NCI-H1436 treated with DMSO at 0.1 percent for 48 hours (cell line): ENCODE results near the gene MCM3AP.
"Not testable (repeated sequence)": the region's sequence is repeated elsewhere in the genome, so short reads cannot be mapped to it uniquely, and the experiment has no call there.

Experiments
- DNase-seq: peaks from one replicate; lab custom pipeline; 2025; lab: John Stamatoyannopoulos, UW

MCM3AP gene

DNA sequence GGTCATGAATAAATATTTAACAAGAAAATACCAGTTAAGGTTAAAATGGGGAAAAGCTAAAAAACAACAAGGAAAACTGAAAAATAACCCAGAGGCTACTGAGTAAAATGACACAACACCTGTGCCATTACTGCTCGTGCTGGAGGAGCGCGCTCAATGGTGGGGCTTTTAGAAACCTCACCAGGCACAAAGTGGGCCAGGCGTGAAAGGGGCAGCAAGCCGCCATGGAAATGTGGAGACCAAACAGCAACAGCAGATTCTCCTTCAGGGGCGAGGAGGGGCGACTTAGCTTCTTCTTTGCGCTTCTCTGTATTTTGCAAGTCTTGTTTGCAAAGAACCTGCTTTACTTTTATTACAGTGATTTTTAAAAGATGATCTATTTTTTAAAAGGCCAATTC, 82.2 kb downstream of the MCM3AP start:
- no peak for DNase-seq

DNA sequence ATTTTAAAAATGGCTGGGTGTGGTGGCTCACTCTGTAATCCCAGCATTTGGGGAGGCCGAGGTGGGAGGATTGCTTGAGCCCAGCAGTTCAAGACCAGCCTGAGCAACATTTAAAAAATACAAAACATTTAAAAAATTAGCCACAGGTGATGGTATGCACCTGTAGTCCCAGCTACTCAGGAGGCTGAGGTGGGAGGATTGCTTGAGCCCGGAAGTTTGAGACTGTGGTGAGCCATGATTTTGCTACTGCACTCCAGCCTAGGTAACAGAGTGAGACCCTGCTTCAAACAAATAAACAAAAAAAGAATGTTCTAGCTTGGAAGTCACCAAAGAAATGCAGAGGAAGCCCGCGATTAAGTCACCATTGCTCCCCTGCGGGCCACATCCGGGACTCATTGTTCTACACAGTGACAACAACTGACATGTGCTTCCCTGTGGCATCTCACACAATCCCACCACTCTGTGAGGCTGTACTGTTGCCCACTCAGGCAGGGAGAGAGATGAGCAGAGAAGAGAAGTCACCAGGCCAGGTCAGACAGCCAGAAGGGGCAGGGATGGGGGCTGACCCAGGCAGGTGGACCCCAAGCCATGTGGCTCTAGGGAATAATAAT, 82.7 kb downstream of the MCM3AP start:
- DNase-seq = no peak

DNA sequence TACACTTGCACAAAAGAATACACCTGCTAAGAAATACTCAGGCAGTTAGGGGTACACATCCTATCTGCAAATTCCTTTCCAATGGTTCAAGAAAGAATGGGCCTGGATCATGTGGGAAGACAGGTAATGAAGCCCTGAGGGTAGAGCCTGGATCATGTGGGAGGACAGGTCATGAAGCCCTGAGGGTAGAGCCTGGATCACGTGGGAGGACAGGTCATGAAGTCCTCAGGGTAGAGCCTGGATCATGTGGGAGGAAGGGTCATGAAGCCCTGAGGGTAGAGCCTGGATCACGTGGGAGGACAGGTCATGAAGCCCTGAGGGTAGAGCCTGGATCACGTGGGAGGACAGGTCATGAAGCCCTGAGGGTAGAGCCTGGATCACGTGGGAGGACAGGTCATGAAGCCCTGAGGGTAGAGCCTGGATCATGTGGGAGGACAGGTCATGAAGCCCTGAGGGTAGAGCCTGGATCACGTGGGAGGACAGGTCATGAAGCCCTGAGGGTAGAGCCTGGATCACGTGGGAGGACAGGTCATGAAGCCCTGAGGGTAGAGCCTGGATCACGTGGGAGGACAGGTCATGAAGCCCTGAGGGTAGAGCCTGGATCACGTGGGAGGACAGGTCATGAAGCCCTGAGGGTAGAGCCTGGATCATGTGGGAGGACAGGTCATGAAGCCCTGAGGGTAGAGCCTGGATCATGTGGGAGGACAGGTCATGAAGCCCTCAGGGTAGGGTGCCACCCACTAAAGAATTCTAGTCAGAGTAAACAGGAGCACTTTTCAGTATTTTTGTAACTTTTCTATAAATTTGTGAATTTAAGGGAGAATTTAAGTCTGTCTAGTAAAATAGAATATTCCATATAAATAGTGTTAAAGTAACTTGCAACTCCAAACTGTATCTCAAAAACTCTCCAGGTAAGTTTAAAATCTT, 84.3 kb downstream of the MCM3AP start:
- not testable (repeated sequence) for DNase-seq

DNA sequence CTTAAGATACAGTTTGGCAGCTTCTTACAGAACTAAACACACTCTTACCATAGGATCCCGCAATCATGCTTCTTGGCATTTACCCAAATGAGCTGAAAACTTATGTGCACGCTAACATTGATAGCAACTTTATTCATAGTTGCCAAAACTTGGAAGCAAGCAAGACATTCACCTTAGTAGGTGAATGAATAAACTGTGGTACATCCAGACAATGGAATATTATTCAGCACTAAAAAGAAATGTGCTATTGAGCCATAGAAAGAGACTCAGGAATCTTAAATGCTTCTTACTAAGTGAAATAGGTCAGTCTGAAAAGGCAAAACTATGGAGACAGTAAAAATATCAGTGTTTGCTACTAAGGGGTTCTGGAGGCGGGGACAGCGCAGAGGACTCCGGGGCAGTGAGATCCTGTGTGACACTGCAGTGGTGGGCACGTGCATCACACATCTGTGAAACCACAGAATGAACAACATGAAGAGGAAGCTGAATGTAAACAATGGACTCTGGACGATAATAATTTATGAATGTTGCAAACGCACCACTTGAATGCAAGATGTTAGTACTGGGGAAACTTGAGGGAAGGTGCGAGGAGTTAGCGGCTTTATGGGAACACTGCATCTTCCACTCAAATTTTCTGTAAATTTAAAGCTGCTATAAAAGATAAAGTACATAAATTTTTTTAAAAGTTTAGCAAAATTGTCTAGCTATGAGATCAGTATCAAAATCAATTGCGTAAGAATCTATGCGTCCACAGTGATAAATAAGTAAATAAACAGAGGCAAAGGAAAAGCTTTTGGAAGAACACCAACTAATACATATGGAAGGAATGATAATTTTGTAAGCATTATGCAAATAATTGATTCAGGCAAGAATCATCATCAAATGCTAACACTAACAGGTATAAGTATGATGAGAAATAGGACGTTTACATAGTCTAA, 85.7 kb downstream of the MCM3AP start:
- no peak for DNase-seq

DNA sequence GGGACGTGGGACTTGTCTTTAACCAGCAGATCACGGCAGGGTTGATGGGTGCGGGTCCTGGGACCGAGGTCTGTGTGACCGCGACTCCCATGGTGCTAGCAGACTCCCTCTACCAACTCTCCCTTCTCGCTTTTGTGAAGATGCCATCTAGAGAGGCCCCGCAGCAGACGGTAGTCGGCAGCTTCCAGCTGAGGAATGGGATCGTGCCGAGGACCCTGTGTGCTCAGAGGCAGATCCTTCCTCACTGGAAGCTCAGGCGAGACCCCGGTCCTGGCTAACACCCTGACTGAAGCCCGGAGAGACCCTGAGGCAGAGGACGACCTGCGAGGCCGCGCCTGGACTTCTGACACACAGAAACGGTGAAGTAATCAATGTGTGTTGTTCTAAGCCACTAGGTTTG, 88.7 kb downstream of the MCM3AP start:
- no peak for DNase-seq

DNA sequence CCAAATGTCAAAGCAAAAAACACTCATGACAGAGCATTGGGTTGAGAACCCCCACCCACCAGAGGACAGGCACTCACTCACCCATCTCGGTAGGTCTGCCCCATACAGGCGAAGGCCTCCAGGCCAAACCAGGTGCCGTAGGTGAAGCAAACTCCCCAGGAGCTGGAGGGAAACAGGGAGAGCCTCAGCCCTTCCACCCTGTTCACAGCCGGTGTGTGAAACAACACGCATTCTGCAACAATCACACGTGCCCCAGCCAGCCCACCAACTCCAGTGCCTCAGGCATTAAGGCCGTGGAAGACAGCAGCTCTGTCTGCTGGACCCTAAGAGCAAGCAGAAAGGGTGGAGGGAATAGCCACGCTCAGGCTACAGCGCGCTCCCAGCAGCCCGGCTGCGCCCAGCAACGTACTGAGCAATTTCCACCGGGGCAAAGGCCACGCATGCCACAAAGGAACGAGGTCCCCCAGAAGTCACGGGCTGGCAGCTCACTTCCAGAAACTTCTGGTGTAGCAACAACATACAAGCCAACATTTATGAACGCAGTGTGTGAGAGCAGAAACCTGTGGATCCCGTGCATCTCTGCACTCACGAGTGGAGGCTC, 89.7 kb downstream of the MCM3AP start:
- no peak for DNase-seq

DNA sequence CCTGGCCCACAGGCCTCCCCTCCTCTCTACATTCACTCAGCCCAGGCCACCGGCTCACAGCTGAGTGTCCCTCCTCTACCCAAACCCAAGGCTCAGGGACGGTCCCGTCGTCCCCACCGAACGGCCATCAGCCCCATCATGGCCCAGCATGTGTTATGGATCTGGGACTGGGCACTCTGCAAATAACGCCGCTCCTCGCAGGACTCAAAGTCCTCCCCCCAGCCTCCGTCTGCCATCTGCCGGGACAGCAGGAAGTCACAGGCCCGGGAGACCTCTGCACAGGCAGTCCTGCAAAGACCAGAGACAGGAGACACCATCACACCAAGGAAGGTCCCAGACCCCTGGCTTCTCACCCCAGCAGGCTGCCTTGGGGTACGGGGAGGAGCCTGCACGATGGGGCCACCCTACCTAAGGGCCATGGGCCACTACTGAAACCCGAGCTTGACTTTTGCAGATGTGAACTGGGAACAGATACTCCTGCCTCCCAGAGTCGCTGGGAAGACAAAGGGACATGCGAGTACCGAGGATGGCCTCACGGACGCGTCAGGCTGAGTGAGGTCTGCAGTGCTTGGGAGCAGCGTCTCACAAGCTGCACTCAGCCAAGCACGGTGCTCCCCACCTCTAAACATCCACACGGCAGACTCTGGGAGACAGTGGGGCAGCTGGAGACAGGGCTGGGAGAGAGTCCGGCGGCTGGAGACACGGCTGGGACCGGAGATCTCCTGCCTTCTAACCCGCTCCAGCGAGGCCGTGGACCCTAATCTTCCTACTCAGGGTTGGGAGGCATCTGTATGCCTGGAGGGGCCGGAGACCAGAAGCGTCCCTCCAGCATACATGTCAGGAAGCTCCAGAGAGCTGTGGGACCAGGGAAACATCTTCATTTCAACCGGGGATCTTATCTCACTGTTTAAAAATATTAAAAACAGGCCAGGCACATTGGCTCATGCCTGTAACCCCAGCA, 90.8 kb downstream of the MCM3AP start:
- DNase-seq = no peak

DNA sequence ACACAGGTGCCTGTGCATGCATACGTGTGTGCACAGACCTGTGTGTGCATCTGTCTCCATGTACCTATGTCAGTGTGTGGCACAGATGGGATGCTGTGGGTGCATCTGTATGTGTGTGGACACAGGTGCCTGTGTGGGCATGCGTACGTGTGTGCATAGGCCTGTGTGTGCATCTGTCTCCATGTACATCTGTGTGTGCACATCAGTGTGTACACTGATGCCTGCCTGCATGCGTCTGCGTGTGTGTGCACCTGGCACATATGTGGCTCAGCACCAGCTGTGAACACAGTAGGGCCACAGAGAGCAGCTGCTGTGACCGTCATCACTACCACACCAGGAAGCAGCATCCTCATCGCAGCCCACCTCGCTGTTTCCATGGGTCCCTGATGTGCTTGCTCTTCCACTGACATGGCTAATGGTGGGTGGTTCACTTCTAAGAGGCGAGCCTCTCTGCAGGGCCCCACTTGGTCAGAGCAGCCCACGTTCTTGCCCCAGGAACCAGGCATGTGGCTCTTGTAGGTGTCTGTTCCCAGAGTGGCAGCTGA, 91.5 kb downstream of the MCM3AP start:
- no peak for DNase-seq

DNA sequence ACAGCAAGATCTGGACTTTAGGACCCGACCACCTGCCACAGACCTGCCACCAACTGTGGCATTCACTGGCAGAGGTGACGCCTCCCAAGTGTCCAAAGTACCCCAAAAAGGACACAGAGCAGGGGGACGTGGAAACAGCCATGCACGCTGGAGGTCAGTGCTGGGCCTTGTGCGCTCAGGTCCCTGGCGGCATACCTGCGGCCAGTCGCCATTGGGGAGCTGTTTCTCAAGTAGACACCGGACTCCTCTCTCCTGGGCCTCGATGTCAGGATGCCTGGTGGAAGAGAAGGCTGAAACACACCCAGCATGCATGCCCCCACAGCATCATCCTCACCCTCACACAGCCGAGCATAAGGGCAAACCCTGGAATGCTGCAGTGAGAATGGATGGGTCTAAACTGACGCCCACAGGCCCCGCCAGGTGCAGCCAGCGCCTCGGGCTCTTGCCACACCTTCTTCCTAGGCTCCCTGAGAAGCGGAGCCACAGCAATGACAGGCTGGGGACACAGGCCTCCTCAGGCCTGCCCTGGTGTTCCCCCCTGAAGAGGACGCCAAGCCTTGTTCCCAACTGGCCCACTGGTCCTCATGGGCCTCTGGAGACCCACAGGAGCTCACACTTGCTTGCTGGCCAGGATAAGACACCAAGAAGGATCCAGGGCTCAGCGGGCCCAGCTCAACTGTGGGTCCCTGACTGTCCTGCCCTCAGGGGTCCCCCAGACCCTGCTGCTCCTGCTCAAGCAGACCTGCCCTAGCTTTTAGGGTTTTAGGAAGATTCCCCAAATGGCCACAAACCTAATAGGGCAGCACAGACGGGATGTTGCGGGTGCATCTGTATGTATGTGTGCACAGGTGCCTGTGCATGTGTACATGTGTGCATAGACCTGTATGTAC, 93.5 kb downstream of the MCM3AP start:
- DNase-seq = no peak

DNA sequence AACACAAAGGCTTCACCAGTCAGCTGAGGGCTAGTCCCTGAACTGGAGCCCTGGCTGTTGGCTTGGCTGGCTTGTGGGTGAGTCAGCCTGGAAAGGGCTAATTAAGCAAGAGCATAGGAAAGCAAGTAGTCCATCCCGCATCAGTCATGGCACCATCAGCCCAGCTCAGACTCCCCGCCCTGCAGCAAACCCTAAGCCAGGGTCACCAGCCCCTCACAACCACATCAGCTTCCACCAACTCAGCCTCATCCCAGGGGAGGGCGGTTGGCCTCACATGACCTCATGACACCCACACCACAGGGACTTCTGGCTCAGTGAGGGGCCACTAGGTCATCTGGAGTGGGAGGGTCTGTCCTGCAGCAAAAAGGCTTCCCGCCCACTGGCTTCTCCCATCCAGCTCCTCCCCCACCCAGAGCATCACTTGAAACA, 94.1 kb downstream of the MCM3AP start:
- DNase-seq = no peak

DNA sequence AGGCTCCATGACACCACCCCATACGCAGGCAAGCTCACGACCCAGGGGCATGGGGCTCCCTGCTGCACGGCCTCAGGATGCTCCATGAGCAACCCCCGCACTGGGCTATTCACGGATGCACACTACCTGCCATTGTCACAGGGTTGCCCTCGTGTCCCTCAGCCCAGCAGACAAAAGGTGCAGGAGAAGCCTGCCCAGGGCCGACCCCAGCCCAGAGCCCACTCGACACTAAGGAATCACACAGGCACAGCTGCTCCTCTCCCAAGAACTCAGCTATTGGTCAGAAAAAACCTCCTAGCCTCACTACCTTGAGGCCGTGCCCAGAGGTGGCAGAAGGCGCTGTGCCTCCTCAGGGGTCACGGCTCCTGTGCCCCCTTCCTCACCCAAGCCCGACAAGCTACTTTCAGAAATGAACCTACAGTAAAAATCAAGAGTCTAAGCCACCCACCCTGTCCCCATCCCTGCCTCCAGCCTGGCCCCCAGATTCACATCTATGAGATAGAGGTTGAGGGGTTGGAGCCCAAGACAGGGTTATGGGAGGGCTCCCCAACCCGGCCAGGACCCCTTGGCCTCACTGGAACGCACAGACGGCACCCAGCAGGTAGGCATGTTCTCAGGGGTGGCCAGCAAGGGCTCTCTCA, 94.8 kb downstream of the MCM3AP start:
- DNase-seq = no peak

DNA sequence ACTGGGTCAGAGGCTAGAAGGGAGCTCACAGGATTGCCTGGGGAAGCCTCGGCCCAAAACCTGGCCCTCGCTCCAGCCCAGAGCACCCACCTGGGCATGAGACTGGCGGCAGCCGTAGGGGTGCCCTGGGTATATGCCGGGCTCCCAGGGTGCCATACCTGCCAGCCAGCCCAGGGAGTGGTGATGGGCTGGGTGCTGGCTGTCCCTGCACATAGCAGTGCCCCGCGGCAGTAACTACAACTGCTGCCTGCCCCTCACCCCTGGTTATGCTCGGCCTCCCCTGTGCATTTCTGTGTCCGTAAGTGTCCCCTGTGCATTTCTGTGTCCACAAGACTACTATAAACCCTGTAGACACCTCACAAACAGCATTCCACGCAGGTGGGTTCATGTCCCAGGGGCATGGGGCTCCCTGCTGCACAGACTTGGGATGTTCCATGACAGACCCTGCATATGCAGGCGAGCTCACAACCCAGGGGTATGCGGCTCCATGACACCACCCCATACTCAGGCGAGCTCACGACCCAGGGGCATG, 95.4 kb downstream of the MCM3AP start:
- DNase-seq = no peak

DNA sequence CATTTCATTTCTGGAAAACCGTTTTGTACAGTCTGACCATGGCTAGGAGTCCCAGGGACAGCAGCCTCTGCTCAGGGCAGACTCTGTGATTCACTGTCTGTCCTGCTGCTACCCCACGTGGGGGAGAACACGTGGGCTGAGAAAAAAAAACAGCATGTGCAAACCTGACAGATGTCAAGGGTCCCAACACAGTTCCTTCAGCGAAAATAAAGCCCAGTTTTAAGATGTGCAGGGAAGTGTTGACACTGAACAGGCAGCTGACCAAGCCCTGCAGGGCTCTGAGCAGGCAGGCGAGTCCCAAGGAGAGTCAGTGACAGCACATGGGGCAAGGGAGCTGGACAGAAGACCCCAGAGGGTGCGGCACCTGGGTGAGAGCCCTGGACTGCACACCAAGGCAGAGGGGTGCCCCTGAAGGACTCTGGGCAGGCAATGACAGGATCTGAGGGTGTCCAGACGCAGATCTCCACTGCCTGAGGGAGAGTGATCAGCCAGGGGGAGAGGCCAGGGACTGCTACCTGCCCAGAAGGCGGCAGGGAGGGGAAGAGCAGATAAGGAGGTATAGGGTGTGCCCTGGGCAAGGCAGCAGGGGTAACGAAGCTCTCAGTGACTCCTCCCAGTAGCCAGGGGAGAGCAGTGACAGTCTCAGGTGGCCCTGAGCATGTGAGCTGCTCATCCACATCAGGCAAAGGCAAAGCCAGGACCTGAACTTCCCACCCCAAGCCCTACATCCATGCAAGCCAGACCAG, 96.0 kb downstream of the MCM3AP start:
- no peak for DNase-seq

DNA sequence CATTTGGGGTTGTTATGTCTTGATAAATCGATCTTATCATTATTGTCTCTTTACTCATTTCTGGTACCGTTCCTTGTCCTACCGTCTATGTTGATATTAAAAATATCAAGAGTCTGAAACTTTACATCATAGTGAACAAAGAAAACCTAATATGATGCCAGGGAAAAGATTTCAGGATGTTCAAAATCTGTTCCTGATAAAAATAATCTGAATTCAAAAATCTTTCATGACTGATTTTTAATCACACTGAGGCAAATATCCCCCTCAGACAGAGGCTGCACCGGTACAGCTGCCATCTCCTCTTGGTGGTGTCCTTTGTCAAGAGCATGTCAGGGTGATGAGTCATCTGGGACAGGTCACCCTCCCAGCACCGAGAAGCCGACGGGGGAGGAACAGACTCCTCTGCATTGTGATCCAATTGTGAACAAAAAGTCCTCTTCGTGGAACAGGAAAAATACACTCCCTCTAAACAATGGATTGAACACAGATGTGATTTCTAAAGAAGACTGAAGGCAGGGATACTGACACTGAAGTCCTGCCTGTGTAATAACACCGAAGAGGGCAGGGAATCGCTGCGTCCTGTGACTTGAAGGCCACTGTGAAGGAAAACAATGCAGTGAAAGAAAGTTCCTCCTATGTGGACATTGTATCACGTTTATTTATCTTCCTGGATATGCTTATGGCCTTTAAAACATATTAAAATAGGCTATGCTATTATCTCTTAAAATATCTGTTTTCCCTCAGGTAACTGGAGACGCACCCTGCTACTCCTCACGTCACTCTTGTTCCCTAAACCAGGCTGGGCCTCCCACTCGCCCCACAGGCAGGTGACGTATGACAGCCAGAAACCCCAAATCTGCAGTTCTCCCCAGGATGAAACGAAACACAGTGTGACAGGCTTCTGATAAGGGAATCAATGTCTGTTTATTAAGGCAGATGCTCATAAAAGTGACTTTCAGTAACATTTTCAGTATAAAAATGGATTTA, 96.9 kb downstream of the MCM3AP start:
- DNase-seq = no peak

DNA sequence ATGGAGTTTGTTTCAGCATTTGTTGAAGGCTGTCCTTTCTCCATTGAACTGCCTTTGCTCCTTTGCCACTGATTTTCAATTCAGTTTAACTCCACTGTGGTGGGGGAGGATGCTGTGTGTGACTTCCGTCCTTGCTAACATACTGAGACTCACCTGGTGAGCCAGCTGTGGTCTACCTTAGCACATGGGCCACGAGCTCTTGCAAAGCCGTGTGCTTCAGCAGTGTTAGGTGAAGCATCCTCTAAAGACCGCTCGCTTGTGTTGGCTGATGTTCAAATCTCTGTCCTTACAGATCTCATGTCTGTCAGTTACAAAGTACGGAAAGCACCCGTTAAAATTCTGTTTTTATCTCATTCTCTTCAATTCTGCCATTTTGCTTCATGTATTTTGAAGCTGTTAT, 97.6 kb downstream of the MCM3AP start:
- DNase-seq = no peak

DNA sequence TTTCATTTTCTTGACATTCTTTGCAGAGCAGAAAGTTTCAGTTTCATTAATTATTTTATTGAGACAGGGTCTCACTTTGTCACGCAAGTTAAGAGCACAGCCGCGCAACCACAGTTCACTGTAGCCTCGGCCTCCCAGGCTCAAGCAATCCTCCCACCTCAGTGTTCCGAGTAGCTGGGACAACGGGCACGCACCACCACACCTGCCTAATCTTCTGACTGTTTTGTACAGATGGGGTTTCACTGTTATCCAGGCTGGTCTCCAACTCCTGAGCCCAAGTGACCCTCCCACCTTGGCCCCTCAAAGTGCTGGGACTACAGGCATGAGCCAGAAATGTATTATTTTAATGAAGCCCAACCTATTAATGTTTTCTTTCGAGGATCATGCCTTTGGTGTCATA, 98.2 kb downstream of the MCM3AP start:
- no peak for DNase-seq

DNA sequence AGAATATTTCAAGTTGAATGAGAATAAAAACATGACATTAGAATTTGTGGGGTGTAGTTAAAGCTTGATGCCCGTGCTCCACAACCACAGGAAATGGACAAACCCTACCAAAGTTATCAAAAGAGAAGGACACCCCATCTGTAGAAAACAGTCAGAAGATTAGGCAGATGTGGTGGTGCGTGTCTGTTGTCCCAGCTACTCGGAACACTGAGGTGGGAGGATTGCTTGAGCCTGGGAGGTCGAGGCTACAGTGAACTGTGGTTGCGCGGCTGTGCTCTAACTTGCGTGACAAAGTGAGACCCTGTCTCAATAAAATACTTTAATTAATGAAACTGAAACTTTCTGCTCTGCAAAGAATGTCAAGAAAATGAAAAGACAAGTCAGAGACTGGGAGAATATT, 99.7 kb downstream of the MCM3AP start:
- DNase-seq = no peak
